NCI-H1694 (cell line): Measurements from ENCODE around the gene ABCC1.
"Not testable (repeated sequence)": the region's sequence is repeated elsewhere in the genome, so short reads cannot be mapped to it uniquely, and the experiment has no call there.

ENCODE experiments used
- DNase-seq: peaks from one replicate; lab custom pipeline; 2025; lab: John Stamatoyannopoulos, UW

Gene ABCC1

DNA sequence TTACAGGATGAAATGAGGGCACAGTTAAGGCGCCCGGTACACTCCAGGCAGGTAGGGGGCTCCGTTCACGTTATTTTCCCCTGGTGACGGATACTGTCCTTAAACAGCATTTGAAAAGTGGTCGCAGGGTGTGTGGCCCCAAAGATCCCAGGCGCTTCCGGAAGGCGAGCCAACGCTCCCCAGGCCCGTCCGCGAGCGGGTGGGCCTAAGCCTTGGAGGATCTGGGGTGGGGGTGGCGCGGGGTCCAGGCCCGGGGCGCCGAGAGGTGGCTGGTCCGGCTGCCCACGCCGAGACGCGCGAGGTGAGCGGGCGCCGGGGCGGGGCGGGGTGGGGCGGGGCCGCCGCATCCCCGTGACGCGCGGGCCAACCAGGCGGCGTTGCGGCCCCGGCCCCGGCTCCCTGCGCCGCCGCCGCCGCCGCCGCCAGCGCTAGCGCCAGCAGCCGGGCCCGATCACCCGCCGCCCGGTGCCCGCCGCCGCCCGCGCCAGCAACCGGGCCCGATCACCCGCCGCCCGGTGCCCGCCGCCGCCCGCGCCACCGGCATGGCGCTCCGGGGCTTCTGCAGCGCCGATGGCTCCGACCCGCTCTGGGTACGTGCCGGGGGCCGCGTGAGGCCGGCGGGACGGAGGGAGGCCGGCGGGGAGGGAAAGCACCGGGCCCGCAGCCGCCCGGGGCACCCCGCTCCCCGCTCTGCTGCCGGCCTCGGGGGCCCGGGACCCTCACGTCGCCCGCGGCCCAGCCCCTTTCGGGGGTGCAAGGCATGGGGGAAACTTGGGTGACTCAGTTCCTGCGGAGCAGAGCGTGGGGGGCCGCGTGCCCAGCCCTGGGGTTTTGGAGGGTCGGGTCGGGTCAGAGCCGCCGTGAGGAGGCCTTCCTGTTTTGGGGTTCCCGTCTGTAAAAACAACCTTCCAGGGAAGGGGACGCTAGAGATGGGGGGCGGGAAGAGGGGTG is at the start of gene ABCC1:
Gene ABCC1 (plus strand): TSS at position 407 of the 951 bp plus-strand sequence. CDS start 136 bp downstream, at position 543.
- no peak for DNase-seq

DNA sequence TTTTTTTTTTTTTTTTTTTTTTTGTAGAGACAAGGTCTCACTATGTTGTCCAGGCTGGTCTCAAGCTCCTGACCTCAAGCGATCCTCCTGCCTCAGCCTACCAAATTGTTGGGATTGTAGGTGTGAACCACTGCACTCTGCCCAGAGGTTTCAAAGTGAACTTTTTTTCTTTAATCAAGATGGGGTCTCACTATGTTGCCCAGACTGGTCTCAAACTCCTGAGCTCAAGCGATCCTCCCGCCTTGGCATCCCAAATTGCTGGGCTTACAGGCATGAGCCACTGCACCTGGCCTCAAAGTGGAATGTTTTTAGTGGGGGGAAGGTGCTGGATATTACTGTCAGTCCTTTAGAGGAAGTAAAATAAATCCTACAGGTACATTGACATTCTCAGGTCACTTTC is 49.1 kb upstream of the ABCC1 start:
- DNase-seq = no peak

DNA sequence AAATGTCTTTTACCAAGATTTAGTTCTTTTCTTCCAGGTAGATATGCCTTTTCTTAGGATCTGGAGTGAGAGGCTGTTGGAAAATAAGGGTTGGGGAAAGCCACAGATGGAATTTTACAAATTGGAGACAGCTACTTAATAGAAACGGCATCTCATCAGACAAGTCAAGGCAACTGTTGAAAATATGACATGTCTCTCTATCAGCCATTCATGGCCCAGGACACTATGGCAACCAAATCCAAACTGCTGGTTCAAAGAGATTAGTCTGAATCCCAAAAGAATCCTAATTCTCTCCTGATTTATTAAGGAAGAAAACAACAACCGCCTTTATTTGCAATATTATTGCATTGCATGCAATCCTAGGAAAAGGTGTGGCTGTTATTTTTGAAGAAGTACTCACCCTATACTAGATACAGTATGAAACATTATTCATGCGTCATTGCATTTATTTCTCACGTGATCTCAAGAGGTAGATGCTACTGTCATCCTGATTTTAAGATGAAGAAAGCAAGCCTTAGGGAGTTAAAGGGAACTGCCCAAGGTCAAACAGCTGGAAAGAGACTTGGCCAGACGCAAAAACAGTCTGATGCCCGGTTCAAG is 48.4 kb upstream of the ABCC1 start:
- no peak for DNase-seq

DNA sequence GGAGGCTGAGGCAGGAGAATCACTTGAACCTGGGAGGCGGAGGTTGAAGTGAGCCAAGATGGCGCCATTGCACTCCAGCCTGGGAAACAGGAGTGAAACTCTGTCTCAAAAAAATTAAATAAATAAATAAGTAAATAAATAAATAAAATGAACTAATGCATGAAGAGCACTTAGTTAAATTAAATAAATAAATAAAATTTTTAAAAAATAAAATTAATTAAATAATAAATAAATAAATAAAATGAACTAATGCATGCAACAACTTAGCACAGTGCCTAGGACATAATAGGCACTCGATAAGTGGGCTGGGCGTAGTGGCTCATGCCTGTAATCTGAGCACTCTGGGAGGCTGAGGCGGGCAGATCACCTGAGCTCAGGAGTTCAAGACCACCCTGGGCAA is 45.5 kb upstream of the ABCC1 start:
- no peak for DNase-seq

DNA sequence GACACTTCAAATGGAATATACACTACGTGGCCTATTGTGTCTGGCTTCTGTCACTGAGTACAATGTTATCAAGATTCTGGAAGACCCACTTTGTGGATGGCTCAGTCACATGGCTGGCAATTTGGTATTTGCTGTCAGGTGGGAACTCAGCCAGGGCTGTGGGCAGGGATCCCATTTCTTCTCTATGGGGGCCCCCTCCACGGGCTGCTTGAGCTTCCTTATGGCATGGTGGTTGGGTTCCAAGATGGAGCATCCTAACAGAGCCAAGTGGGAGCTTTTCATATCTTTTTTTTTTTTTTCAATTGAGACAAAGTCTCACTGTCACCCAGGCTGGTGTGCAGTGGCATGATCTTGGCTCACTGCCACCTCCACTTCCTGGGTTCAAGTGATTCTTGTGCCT is 43.0 kb upstream of the ABCC1 start:
- no peak for DNase-seq

DNA sequence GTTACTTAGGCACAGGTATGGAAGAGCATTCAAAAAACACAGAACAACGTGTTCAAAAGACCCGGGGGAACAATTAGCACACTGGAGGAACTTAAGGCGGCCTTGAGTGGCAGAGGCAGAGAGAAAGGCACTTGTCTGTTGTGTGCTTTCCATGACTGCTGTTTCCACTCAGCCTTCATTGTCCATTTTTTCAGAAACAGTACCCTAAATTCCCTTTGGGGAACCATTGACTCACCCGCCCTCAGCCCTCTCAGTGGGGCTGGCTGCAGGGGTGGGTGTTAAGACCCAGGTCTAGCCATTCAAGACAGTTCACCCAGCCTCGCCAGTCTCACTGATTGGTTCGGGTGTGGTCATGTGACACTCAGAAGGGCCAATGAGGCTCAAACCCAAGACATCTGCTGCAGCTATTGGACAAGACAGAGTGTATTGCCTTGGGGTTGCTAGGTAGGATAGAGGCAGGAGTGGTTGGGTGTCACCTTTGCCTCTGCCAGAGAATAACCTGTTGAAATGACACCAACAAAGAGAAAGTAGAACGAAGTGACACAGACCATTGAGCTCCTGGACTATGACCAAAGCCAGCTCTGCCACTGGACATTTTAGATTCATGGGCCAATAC is 41.4 kb upstream of the ABCC1 start:
- DNase-seq = no peak

DNA sequence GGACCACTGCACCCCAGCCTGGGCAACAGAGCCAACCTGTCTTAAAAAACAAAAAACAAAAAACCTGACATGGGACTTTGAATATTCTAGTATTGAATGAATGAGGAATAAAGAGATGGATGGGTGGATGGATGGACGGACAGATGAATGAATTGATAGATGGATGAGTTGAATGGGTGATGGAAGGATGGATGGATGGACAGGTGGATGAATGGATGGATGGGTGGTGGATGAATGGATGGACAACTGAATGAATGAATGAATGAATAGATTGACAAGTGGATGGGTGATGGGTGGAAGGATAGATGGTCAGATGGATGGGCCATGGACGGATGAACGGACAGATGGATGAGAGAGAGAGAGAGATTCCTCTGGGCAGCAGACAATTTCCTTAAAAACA is 38.2 kb upstream of the ABCC1 start:
- no peak for DNase-seq

DNA sequence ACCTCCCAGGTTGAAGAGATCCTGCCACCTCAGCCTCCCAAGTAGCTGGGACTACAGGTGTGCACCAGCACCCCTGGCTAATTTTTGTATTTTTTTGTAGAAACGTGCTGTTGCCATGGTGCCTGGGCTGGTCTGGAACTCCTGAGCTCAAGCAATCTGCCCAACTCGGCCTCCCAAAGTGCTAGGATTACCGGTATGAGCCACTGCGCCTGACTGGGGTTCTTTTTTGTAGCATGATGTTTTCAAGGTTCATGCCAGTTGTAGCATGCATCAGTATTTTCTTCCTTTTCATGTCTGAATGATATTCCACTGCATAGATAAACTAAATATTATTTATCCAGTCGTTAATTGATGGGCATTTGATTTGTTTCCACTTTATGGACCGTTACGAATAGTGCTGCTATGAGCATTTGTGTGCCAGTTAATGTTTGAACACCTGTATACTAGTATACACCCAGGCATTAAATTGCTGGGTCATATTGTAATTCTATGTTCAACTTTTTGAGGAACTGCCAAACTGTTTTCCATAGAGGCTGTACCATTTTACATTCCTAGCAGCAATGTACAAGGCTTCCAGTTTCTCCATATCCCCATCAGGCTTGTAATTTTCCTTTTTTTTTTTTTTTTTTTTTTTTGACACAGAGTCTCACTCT is 36.2 kb upstream of the ABCC1 start:
- DNase-seq = no peak

DNA sequence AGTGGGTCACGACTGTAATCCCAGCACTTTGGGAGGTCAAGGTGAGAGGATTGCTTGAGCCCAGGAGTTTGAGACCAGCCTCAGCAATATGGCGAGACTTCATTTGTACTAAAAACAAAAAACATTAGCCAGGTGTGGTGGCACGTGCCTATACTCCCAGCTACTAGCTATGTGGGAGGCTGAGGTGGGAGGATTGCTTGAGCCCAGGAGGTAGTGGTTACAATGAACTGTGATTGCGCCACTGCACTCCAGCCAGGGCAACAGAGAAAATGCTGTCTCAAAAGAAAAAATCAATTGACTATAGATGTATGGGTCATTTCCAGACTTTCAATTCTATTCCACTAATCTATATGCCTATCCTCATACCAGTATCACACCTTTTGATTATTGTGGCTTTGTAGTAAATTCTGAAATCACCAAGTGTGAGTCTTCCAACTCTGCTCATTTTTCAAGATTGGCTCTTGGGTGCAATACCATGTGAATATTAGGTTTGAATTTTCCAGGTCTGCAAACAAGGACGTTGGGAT is 33.8 kb upstream of the ABCC1 start:
- DNase-seq = no peak

DNA sequence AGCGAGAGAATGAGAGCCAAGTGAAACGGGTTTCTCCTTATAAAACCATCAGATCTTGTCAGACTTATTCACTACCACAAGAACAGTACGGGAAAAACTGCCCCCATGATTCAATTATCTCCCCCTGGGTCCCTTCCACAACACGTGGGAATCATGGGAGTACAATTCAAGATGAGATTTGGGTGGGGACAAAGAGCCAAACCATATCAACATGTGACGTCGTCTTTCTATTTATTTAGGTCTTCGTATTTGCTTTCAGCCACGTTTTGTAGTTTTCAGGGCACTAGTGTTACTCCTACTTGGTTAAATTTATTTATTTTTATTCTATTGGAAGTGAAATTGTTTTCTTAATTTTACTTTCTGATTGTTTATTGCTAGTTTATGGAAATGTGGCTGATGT is 33.1 kb upstream of the ABCC1 start:
- DNase-seq = no peak

DNA sequence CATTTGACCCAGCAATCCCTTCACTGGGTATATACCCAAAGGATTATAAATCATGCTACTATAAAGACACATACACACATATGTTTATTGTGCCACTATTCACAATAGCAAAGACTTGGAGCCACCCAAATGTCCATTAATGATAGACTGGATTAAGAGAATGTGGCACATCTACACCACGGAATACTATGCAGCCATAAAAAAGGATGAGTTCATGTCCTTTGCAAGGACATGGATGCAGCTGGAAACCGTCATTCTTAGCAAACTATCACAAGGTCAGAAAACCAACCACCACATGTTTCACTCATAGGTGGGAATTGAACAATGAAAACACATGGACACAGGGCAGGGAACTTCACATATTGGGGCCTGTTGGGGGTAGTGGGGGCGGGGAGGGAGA is 31.1 kb upstream of the ABCC1 start:
- not testable (repeated sequence) for DNase-seq

DNA sequence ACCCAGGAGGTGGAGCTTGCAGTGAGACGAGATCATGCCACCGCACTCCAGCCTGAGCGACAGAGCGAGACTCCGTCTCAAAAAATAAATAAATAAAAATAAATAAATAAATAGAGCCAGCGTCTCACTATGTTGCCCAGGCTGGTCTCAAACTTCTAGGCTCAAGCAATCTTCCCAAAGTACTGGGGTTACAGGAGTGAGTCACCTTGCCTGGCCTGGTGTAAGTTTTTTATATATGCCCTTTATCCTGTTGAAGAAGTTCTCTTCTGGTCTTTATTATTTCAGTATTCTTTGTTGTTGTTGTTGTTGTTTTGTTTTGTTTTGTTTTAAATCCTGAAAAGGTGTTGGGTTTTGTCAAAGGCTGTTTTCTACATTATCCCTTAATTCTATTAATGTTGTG is 30.1 kb upstream of the ABCC1 start:
- no peak for DNase-seq

DNA sequence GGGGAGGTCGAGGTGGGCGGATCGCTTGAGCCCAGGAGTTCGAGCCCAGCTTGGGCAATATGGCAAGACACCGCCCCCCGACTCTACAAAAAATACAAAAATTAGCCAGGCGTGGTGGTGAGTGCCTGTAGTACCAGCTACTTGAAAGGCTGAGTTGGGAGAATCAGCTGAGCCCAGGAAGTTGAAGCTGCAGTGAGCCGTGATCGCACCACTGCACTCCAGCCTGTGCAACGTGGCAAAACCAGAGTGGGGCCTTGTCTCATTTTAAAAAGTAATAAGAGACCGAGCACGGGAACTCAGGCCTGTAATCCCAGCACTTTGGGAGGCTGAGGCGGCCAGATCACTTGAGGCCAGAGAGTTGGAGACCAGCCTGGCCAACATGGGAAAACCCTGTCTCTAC is 24.4 kb upstream of the ABCC1 start:
- DNase-seq = no peak

DNA sequence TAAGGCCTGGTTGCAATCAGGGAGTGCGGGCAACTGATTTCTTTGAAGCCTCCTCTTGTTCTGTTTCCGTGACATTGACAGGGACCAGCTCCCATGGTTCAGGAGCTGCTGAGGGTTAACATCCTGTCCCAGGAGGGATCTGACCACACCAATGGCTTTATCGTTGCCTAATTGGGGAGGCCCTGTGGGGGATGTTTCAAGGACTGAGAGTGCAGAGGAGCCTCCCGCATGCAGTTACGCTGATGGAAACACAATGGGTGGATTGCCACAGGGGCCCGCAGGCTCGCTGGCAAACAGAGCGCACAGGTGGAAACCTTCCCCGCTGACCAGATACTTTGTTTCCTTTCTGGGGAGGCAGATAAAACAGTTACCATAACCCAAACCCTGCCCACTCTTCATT is 23.8 kb upstream of the ABCC1 start:
- DNase-seq = no peak

DNA sequence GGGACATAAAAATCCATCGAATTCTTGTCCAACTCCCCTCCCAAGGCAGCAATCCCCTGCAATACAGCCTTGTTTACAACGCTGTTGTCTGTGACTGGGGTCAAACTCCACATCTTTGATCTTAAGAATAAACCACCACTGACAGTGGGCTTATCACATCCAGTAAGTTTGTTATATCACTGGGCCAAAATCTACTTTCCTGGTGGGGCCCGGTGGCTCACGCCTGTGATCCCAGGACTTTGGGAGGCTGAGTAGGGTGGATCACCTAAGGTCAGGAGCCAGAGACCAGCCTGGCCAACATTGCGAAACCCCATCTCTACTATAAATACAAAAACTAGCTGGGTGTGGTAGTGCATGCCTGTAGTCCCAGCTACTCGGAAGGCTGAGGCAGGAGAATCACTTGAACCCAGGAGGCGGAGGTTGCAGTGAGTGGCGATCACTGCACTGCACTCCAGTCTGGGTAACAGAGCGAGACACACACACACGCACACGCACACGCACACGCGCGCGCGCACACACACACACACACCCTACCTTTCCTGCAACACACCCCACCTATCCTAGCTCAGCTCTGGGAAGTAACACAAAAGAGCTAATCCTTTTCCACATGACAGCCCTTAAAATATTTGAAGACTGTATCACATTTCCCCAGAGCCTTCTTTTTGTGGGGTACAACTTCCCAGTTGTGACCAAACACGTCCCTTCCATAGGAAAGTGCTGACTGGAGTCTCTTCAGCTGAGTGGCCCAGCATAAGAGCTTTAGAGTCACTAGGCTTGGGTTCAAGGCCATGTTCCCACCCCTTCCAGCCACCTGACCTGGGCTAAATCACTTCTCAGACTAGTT is 20.9 kb upstream of the ABCC1 start:
- no peak for DNase-seq

DNA sequence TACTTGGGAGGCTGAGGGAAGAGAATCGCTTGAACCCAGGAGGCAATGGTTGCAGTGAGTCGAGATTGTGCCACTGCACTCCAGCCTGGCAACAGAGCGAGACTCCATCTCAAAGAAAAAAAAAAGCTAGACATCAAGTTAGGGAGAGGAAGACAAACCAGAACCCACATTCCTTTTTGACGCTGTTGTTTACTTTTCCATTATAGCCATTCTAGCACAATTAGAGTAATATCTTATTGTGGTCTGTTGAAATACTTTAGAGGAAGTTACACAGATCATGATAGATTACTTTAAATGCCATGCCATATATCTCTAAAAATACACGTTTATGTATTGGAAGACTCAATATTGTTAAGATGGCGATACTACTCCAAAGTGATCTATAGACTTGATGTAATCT is 16.5 kb upstream of the ABCC1 start:
- DNase-seq = no peak

DNA sequence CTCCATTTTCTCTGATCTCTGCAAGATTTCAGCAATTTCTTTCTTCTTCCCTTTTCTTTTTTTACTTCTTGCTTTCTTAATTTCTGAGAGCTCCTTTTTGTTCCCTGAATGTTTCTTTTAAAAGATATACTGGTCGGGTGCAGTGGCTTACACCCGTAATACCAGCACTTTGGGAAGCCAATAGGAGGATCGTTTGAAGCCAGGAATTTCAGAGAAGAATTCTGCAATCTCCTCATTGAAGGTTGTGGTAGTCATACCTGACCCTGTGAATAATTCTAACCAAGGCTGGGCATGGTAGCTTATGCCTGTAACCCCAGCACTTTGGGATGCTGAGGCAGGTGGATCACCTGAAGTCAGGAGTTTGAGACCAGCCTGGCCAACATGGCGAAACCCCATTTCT is 15.6 kb upstream of the ABCC1 start:
- no peak for DNase-seq

DNA sequence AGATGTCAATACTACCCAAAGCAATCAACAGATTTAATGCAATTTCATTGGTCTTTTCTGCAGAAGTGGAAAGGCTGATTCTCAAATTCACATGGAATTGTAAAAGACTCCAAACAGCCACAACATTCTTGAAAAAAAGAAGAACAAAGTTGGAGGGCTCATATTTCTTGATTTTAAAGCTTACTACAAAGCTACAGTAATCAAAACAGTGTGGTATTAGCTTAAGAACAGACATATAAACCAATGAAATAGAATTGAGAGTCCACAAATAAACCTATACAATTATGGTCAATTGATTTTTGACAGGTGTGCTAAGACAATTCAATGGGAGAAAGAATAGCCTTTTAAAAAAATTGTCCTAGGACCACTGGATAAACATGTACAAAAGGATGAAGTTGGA is 14.4 kb upstream of the ABCC1 start:
- DNase-seq = no peak

DNA sequence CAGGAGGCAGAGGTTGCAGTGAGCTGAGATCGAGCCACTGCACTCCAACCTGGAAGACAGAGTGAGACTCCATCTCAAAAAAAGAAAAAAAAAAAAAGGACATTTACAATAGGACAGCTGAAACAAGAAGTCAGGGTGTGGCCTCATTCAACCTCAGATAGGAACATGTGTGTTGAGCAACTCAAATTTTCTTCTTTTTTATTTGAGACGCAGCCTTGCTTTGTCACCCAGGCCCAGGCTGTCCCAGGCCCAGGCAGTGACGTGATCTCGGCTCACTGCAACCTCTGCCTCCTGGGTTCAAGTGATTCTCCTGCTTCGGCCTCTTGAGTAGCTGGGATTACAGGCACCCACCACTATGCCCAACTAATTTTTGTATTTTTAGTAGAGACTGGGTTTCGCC is 12.6 kb upstream of the ABCC1 start:
- not testable (repeated sequence) for DNase-seq

DNA sequence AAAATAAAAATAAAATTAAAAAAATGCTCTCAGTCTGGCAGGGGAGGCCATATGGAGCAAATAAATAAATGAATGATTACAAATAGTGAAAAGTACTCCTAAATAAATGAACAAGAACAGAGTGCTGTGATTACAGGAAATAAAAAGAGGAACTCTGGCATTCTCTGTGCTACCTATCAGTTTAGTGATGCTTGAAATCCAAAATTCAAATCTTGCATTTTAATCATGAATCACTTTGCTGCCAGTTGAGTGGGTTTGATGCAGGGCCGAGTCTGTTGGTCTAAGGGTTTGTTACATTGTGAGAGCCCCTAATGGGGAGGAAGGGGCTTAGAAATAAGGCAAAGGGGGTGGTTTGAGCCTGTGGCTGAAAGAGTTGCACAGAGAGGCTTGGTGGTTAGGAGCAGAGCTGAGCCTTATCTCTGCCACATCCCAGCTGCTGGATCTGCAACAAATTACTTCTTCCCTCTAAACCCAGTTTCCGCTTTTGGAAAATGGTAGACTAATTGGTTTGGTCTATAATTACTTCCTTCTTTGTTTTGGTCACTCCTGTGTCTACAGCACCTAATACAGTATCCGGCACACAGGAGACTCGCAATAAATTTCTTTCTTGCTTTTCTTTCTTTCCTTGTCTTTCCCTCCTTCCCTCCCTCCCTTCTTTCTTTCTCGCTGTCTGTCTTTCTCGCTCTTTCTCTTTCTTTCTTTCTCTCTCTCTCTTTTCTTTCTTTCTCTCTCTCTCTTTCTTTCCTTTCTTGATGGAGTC is 6.3 kb upstream of the ABCC1 start:
- no peak for DNase-seq
